Panc1 (cell line): ENCODE measurements around the gene BASP1. TPM values are rescaled to one million over a fixed set of nuclear protein-coding genes. Genes with fewer than 3 reads are reported as not detected.

Experiments used
- ATAC-seq: fragments of 200-7000 bp; cut with Tn5 transposase; 2 replicates; pipeline ENCODE4 v1.9.1; 2020; ENCODE audit warnings: mild to moderate bottlenecking, moderate library complexity
- BruUV-seq: library from RNA; stranded (reverse); fragments of 400-500 nt; replicated peaks from 2 replicates; lab custom pipeline; 2021; lab: Mats Ljungman, UMichigan
- CTCF ChIA-PET: fragments of 300-600 bp; sonication (Branson Sonifier 250); formaldehyde crosslinking; loops from one replicate; lab custom pipeline; 2022; ENCODE audit warnings: antibody characterized with exemption; lab: Charles Lee
- POLR2A ChIA-PET: fragments of 300-600 bp; sonication (Branson Sonifier 250); formaldehyde crosslinking; loops from one replicate; lab custom pipeline; 2022; ENCODE audit warnings: antibody characterized with exemption; lab: Charles Lee
- DNase-seq: peaks from one replicate; pipeline ENCODE4 v3.0.0-alpha.2; 2010; ENCODE audit warnings: low read depth, low spot score
- H3K27ac ChIP-seq: 2 replicates; pipeline ENCODE4 v1.5.1; 2011; ENCODE audit warnings: mild to moderate bottlenecking, low read length, inconsistent platforms
- H3K27me3 ChIP-seq: fragments of 200-500 bp; sonication (Bioruptor generic); 2 replicates; pipeline ENCODE4 v1.6.0; 2014; ENCODE audit warnings: low read length, inconsistent platforms; ENCODE audit not compliant: control insufficient read depth, insufficient read depth
- H3K36me3 ChIP-seq: fragments of 200-500 bp; sonication (Bioruptor generic); 2 replicates; pipeline ENCODE4 v1.5.1; 2014; ENCODE audit warnings: inconsistent platforms, mild to moderate bottlenecking, low read length, moderate library complexity; ENCODE audit not compliant: control insufficient read depth, insufficient read depth
- H3K4me1 ChIP-seq: 2 replicates; pipeline ENCODE4 v1.5.1; 2011; ENCODE audit warnings: inconsistent platforms, mild to moderate bottlenecking, low read length, moderate library complexity; ENCODE audit not compliant: control insufficient read depth, insufficient read depth
- H3K4me3 ChIP-seq, 2 experiments: 2 replicates each; pipeline ENCODE4 v1.5.1; 2011 to 2012; ENCODE audit warnings: low read depth in 2 of 2, low read length in 2 of 2, mild to moderate bottlenecking in 2 of 2, inconsistent platforms in 1 of 2, moderate library complexity in 1 of 2
- H3K9me3 ChIP-seq: fragments of 200-500 bp; sonication (Bioruptor generic); 2 replicates; pipeline ENCODE4 v1.5.1; 2014; ENCODE audit warnings: low read depth, mild to moderate bottlenecking, inconsistent platforms, low read length, moderate library complexity; ENCODE audit not compliant: control insufficient read depth, insufficient read depth
- POLR2AphosphoS5 ChIP-seq: IDR thresholded peaks from 2 replicates; pipeline ENCODE4 v1.6.1; 2012; ENCODE audit warnings: mild to moderate bottlenecking, low read depth, low read length, moderate library complexity
- REST ChIP-seq, 2 experiments: IDR thresholded peaks; 2 replicates each; pipeline ENCODE4 v1.6.1; 2011 to 2012; ENCODE audit warnings: low read depth in 2 of 2, control low read depth in 1 of 2, low read length in 1 of 2, mild to moderate bottlenecking in 1 of 2, moderate library complexity in 1 of 2; ENCODE audit not compliant: insufficient read depth in 1 of 2
- TCF7L2 ChIP-seq: IDR thresholded peaks from 2 replicates; pipeline ENCODE4 v1.6.1; 2011; ENCODE audit warnings: mild to moderate bottlenecking, low read depth, low read length, inconsistent platforms
- in situ Hi-C: cut with HindIII; loops from 2 replicates; pipeline ENCODE4 v1.10.0; 2016; ENCODE audit warnings: low sequenced_read_pairs, low pct_unique_long_range_greater_than_20kb
- intact Hi-C: fragments of 100-400 bp; cut with micrococcal nuclease; formaldehyde crosslinking; loops from one replicate; pipeline ENCODE4 v1.10.0; 2022; ENCODE audit not compliant: unreplicated experiment
- total RNA-seq: library from RNA; stranded (reverse); gene quantifications from one replicate; pipeline ENCODE4 v1.2.1, GENCODE V29; 2021; ENCODE audit not compliant: unreplicated experiment

The BASP1 gene
- total RNA-seq, 1 experiment from 2014 or later = 217 TPM

DNA sequence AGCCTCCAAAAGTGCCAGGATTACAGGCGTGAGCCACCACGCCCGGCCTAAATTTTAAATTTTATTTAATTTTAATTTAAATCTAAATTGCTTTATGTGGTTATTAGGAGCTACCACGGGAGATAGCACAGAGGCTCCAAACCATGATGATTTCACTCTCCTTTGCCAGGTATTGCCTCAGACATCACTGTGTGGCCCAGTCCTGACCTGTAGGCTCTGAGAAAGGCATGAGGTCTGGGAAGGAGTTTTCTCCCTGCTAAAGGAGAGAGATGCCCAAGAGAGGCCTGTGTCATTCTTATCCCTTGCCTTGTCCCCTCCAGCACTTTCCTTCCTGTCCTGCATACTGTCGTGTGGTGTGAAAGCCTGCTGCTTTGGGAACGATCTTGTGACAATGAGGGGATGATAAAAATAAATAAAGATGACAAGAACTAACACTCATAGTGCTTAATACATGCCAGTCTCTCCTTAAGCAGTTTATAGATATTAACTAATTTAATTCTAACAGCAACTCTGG lies 37.0 kb upstream of the BASP1 start:
- no peaks in the 10 kb centered on the region for H3K4me1 ChIP-seq
- in situ Hi-C loops = no loop called here
- BruUV-seq = no TSS peak

GRCh38 chr5:17180864-17181723 lies 36.3 kb upstream of the BASP1 start:
- peak; percentile 72 for DNase-seq
- no peak overlapping the region for H3K27ac ChIP-seq
- peak; percentile 78 for ATAC-seq
- no peaks in the 10 kb centered on the region for H3K4me1 ChIP-seq
- H3K9me3 ChIP-seq = no peaks in the 10 kb centered on the region
- ChIA-PET CTCF (interaction anchor here (1.6 kb wide), 1 partner anchor 9 kb away, joined by 7 read pairs; no protein-coding TSS in a partner anchor), POLR2A (no interaction called here)
- no peak overlapping the region for H3K4me3 ChIP-seq
- intact Hi-C loops (no loop called here), in situ Hi-C loops (no loop called here)
- H3K27me3 ChIP-seq = no peaks in the 10 kb centered on the region
- no peaks in the 10 kb centered on the region for H3K36me3 ChIP-seq
- no TSS peak for BruUV-seq
- TF ChIP-seq TCF7L2 = no peak

More for the DNA sequence above, 37.0 kb upstream of the BASP1 start:
- no peak for TF ChIP-seq POLR2AphosphoS5
- Histone ChIP-seq H3K4me3 (no peak overlapping the region), H3K27ac (no peak overlapping the region), H3K9me3 (no peaks in the 10 kb centered on the region), H3K27me3 (no peaks in the 10 kb centered on the region), H3K36me3 (no peaks in the 10 kb centered on the region)
- ATAC-seq (no peak), DNase-seq (no peak)
- intact Hi-C loops = no loop called here
- CTCF ChIA-PET = interaction anchor here (1.6 kb wide), 1 partner anchor 10 kb away, joined by 7 read pairs; no protein-coding TSS in a partner anchor
- POLR2A ChIA-PET = no interaction called here

GRCh38 chr5:17182494-17182893 lies 34.9 kb upstream of the BASP1 start:
- Histone ChIP-seq H3K27ac (no peak overlapping the region), H3K27me3 (no peaks in the 10 kb centered on the region), H3K9me3 (no peaks in the 10 kb centered on the region), H3K4me3 (no peak overlapping the region), H3K36me3 (no peaks in the 10 kb centered on the region), H3K4me1 (no peaks in the 10 kb centered on the region)
- POLR2A ChIA-PET = no interaction called here
- in situ Hi-C loops (no loop called here), intact Hi-C loops (no loop called here)
- TF ChIP-seq TCF7L2 = peak; percentile 51; the same call in 1 of the 2 replicates
- no peak for TF ChIP-seq REST (IDR thresholded peaks at IDR 0.05; ENCODE audit: insufficient read depth in 1 of 2, low read depth in 2 of 2, low read length in 1 of 2)
- no peak for ATAC-seq
- no TSS peak for BruUV-seq
- CTCF ChIA-PET = no interaction called here
- DNase-seq = no peak
